Measurements from ENCODE around the gene PAGR1. TPM values are rescaled to one million over a fixed set of nuclear protein-coding genes. Genes with fewer than 3 reads are reported as not detected.

PAGR1 gene
- 26.5 TPM for polyA plus RNA-seq (2012; ENCODE audit: insufficient read length, low read depth)

DNA sequence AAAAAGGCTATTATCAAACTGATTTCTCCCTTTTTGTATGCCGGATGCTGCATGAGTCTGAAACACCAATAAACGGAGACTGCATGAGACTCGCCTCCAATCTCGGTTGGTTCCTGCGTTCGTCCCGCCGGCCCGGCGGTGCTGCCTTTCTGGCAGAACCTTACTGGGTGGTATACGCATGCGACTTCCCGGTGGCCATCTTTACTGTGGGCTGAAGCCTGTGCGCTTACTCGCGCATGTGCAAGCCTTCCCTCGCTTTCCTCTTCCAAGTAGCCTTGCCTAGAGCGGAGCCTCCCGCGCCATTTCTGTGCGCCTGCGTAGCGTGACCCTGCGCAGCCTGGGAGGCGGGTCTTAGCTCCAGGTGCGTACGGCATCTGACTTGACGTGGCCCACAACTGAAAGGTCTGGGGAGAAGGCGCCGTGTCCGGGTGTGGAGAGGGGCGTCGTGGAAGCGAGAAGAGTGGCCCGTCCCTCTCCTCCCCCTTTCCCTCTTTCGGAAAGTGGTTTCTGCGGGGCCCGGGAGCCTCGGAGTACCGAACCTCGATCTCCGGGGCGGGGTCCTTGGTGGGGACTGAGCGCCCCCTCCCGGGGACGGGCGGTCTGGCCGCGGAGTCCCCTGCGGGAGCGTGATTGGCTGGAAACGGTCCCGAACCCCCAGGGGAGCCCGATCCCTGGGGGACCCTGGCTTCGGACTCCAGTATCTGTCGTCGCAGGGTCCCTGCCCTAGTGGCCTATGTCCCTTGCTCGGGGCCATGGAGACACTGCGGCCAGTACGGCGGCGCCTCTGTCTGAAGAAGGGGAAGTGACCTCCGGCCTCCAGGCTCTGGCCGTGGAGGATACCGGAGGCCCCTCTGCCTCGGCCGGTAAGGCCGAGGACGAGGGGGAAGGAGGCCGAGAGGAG, at the start of gene PAGR1:
Gene PAGR1, plus strand, starts transcription at position 360 of the 901 bp plus-strand sequence. Its CDS starts 374 bp downstream, at position 734.
- TF ChIP-seq TAF1 (IDR thresholded peaks at IDR 0.05; ENCODE audit: borderline replicate concordance, insufficient read depth, low read length) (peak; percentile 91), POLR2AphosphoS5 (IDR thresholded peaks at IDR 0.05; ENCODE audit: low read depth, low read length) (peak; percentile 72; the same call in 1 of the 2 replicates), FOXP2 (optimal IDR thresholded peaks at IDR 0.05; ENCODE audit: borderline replicate concordance, extremely low read depth, extremely low read length, insufficient read depth) (no peak)
- TF ChIP-seq, protein P1, sequence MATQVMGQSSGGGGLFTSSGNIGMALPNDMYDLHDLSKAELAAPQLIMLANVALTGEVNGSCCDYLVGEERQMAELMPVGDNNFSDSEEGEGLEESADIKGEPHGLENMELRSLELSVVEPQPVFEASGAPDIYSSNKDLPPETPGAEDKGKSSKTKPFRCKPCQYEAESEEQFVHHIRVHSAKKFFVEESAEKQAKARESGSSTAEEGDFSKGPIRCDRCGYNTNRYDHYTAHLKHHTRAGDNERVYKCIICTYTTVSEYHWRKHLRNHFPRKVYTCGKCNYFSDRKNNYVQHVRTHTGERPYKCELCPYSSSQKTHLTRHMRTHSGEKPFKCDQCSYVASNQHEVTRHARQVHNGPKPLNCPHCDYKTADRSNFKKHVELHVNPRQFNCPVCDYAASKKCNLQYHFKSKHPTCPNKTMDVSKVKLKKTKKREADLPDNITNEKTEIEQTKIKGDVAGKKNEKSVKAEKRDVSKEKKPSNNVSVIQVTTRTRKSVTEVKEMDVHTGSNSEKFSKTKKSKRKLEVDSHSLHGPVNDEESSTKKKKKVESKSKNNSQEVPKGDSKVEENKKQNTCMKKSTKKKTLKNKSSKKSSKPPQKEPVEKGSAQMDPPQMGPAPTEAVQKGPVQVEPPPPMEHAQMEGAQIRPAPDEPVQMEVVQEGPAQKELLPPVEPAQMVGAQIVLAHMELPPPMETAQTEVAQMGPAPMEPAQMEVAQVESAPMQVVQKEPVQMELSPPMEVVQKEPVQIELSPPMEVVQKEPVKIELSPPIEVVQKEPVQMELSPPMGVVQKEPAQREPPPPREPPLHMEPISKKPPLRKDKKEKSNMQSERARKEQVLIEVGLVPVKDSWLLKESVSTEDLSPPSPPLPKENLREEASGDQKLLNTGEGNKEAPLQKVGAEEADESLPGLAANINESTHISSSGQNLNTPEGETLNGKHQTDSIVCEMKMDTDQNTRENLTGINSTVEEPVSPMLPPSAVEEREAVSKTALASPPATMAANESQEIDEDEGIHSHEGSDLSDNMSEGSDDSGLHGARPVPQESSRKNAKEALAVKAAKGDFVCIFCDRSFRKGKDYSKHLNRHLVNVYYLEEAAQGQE (IDR thresholded peaks at IDR 0.05; ENCODE audit: insufficient read depth in 1 of 2, low read depth in 2 of 2, low read length in 2 of 2) = 0 out of 4 replicates have a peak, but pooled peaks of 1 of the 2 experiments have one; percentile 25

DNA sequence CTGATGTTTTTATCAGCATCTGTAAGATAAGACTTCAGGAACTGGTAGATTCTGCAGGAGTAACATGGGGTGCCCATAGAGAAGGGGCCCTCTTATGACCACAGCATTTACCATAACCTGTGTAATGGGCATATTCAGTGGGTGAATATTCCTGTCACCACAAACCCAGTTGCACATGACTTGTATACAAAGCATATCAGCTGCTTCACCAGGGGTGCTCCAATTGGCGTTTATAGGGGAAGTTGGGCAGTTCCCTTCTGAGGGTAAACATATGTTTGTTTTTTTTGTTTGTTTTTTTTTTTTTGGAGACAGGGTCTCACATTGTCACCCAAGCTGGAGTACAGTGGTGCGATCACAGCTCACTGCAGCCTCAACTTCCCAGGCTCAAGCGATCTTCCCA, 49.4 kb upstream of the PAGR1 start:
- TF ChIP-seq POLR2AphosphoS5 (IDR thresholded peaks at IDR 0.05; ENCODE audit: low read depth, low read length) (no peak), TAF1 (IDR thresholded peaks at IDR 0.05; ENCODE audit: borderline replicate concordance, insufficient read depth, low read length) (no peak), SIN3A (IDR thresholded peaks at IDR 0.05; ENCODE audit: borderline replicate concordance, insufficient read depth, low read length) (no peak), FOXP2 (optimal IDR thresholded peaks at IDR 0.05; ENCODE audit: borderline replicate concordance, extremely low read depth, extremely low read length, insufficient read depth) (no peak)
- TF ChIP-seq, protein P1 (IDR thresholded peaks at IDR 0.05; ENCODE audit: insufficient read depth in 1 of 2, low read depth in 2 of 2, low read length in 2 of 2) = no peak

DNA sequence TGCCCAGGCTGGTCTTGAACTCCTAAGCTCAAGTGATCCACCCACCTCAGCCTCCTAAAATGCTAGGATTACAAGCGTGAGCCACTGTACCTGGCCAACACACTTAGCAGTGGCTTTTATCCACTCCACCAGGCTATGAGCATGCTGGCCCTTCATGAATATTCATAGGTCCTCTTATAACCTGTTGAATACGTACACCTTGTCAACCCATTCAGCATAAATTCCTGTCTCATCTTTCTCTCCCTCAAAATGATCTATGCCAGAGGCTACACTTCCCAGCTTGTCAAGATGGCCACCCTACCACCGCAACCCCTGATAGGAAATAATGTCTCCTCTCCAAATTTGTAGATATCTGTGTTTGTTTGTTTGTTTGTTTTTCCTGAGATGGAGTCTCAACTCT, 48.9 kb upstream of the PAGR1 start:
- TF ChIP-seq FOXP2 (optimal IDR thresholded peaks at IDR 0.05; ENCODE audit: borderline replicate concordance, extremely low read depth, extremely low read length, insufficient read depth) = no peak
- no peak for TF ChIP-seq TAF1 (IDR thresholded peaks at IDR 0.05; ENCODE audit: borderline replicate concordance, insufficient read depth, low read length)

GRCh38 chr16:29769507-29769906, 46.4 kb upstream of the PAGR1 start:
- TF ChIP-seq POLR2AphosphoS5 (IDR thresholded peaks at IDR 0.05; ENCODE audit: low read depth, low read length) = no peak
- TF ChIP-seq FOXP2 (optimal IDR thresholded peaks at IDR 0.05; ENCODE audit: borderline replicate concordance, extremely low read depth, extremely low read length, insufficient read depth) = no peak
- no peak for TF ChIP-seq SIN3A (IDR thresholded peaks at IDR 0.05; ENCODE audit: borderline replicate concordance, insufficient read depth, low read length)
- TF ChIP-seq TAF1 (IDR thresholded peaks at IDR 0.05; ENCODE audit: borderline replicate concordance, insufficient read depth, low read length) = no peak
- TF ChIP-seq, protein P1 (IDR thresholded peaks at IDR 0.05; ENCODE audit: insufficient read depth in 1 of 2, low read depth in 2 of 2, low read length in 2 of 2) = no peak

- TF ChIP-seq, protein P1 (IDR thresholded peaks at IDR 0.05; ENCODE audit: insufficient read depth in 1 of 2, low read depth in 2 of 2, low read length in 2 of 2) = no peak
- TF ChIP-seq POLR2AphosphoS5 (IDR thresholded peaks at IDR 0.05; ENCODE audit: low read depth, low read length) (no peak), SIN3A (IDR thresholded peaks at IDR 0.05; ENCODE audit: borderline replicate concordance, insufficient read depth, low read length) (no peak), TAF1 (IDR thresholded peaks at IDR 0.05; ENCODE audit: borderline replicate concordance, insufficient read depth, low read length) (no peak), FOXP2 (optimal IDR thresholded peaks at IDR 0.05; ENCODE audit: borderline replicate concordance, extremely low read depth, extremely low read length, insufficient read depth) (no peak)
These were observed 45.6 kb upstream of the PAGR1 start for GRCh38 chr16:29770250-29770929.

Measured in PFSK-1 (cell line).